ENCODE measurements around the gene EPS15. TPM values are rescaled to one million over a fixed set of nuclear protein-coding genes. Genes with fewer than 3 reads are reported as not detected.

EPS15 gene
- total and polyA plus RNA-seq, 2 of the 8 experiments (the other 6 are each of a cell fraction or from before 2014, with no cell fraction given), result 15.9 to 57.2 TPM

DNA sequence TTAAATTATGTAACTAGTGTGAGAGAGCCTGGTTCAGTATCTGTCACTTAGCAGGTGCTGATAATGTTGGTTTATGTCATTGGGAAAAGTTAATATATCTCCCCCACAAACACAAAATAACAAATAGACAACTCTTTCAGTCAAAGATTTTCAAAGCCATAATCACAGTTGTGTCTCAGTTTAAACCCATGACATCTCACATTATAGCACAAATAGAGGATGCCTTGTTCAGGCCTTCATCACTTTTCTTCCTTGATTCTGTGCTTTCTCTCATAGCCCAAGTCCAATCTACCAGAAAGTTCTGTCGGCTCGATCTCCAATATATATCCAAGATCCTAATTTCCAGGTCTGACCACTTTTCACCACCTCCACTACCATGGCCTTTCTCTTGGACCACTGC lies 6.2 kb upstream of the EPS15 start (continued):
- no peak for TF ChIP-seq EP300 (IDR thresholded peaks at IDR 0.05; ENCODE audit: borderline replicate concordance in 1 of 2, low read depth in 2 of 2, low read length in 2 of 2)
- no peak for TF ChIP-seq TBP (IDR thresholded peaks at IDR 0.05; ENCODE audit: low read depth, low read length)
- no peak for TF ChIP-seq POLR2AphosphoS5 (IDR thresholded peaks at IDR 0.05; ENCODE audit: low read depth, low read length)
- no peak for TF ChIP-seq JUN (IDR thresholded peaks at IDR 0.05; ENCODE audit: low read depth, low read length)
- TF ChIP-seq FOSL1 (IDR thresholded peaks at IDR 0.05; ENCODE audit: insufficient read depth, low read depth, low read length), result no peak
- TF ChIP-seq KDM1A (IDR thresholded peaks at IDR 0.05; ENCODE audit: borderline replicate concordance, low read length), result no peak

Data from H1 (cell line).